Stimulated activated CD4-positive, alpha-beta T cell treated with anti-CD3 and anti-CD28 coated beads, Interleukin-2, amount 100 ng/mL, for 4 hours (primary cell): ENCODE results near the gene ALG8.
"Not testable (repeated sequence)": the region's sequence is repeated elsewhere in the genome, so short reads cannot be mapped to it uniquely, and the experiment has no call there.

ENCODE experiments used
- DNase-seq: peaks from one replicate; pipeline ENCODE4 v3.0.0-alpha.2; 2020; ENCODE audit warnings: low read depth

Gene ALG8

GRCh38 chr11:78071717-78072116 is 67.7 kb downstream of the ALG8 start:
- DNase-seq: no peak

DNA sequence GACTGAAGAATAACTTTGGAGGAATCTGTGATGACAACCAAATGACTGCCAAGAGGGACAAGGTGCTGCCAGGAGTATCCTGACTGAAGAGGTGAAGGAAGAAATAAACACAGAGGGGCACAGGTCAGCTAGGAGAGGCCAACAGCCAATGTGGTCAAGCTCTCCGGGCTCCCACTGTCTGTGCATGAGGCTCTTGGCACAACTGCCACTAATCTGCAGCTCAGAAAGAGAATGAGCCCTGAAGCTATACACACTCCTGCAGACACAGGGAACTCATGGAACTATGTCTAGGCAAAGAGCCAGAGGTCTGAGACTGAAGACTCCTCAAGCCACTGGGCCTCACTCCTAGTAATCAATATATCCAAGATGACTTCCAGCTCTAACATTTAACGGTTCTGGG is 68.8 kb downstream of the ALG8 start:
- DNase-seq: no peak

DNA sequence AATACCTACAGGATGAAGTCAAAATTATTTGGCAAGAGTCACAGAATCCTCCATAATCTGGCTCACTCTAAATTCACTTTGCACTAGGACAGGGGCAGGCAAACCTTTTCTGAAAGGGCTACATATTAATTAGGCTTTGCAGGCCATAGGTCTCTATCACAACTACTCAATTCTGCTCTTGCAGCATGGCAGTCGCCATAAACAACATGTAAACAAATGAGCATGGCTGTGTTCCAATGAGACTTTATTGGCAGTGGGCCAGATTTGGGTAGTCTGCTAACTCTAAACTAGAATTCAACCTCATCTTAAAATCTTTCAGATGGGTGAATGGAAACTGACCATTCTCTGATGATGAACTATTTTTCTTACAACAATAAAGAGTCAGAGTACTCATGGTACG is 70.0 kb downstream of the ALG8 start:
- DNase-seq: no peak

DNA sequence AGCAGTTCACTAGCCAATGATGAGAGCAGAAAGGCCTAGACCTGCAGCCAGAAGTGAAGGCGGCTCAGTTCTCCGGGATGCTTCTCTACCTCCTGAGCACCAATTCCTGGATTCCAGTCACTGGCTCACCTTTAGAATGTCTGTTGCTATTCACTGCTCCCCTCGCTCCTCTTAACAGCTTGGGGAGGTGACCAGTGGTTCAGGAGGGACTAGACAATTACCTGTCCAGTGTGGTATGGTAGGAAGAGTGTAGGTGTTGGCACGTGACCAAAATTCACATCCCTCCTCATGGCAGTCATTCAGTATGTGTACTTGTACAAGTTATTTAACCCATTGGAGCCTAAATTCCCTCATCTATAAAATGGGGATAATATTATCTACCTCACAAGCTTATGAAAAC is 71.7 kb downstream of the ALG8 start:
- no peak for DNase-seq

DNA sequence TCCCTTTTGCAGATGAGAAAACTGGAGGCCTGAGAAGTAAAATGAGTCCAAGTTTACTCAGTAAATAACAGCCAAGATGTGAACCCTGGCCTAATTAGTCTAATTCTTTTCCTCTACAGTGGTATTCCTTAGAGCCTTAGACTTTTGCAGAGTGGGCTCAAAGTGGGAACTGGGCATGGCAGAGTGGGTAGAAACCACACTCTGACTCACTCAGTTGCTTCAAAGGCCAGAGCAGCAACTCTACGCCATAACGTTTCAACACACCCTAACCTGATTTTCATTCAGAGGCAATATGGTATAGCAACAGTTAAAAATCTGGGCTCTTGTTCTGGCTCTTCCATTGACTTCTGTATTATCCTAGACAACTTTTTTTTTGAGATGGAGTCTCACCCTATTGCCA is 73.0 kb downstream of the ALG8 start:
- no peak for DNase-seq

GRCh38 chr11:78065203-78065602 is 74.2 kb downstream of the ALG8 start:
- DNase-seq: no peak

GRCh38 chr11:78063440-78064181 is 75.8 kb downstream of the ALG8 start, which contains the start of gene THRSP:
Gene THRSP, plus strand, starts transcription at chr11:78063861. Its CDS starts 21 bp downstream, at chr11:78063882.
- no peak for DNase-seq

GRCh38 chr11:78062671-78063070 is 76.8 kb downstream of the ALG8 start:
- no peak for DNase-seq

GRCh38 chr11:78061921-78062311 is 77.5 kb downstream of the ALG8 start:
- DNase-seq: no peak

GRCh38 chr11:78061088-78061920 is 78.1 kb downstream of the ALG8 start:
- DNase-seq: no peak

DNA sequence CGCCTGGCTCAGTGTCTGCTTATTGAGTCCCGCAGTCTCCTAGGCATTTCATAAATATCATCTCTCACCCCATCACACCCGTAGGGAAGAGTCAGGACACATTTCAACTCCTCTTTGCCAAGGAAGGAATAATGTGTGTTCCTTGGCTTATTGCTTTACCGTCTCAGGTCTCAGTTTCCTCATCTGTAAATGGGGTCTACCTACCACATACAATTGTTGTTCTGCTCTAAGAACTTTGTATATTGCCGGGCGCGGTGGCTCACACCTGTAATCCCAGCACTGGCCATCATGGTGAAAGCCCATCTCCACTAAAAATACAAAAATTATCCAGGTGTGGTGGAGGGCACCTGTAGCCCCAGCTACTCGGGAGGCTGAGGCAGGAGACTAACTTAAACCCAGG is 78.9 kb downstream of the ALG8 start:
- no peak for DNase-seq

- DNase-seq: not testable (repeated sequence)
Observed at GRCh38 chr11:78059749-78060328, 79.6 kb downstream of the ALG8 start.

- no peak for DNase-seq
Observed at GRCh38 chr11:78057462-78058055, 81.9 kb downstream of the ALG8 start.

GRCh38 chr11:78056093-78056492 is 83.3 kb downstream of the ALG8 start:
- no peak for DNase-seq

DNA sequence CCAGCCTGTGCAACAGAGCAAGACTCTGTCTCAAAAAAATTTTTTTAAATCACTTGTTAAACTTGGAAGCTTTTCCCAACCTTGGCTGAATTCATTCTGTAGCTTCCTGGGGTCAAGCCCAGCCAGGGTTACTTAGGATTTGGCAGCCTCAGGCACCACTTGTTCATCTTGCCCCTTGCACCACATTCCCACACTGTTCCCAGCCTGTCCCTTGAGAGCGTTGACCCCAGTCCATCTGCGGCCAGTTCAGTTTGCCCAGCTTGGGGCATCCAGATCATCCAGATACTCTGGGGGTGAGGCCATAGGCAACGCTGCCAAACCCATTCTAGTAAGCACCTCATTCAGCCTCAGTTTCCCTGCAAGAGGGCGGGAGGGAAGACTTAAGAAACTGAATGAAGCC is 84.5 kb downstream of the ALG8 start:
- no peak for DNase-seq

GRCh38 chr11:78050964-78051831 is 88.2 kb downstream of the ALG8 start:
- no peak for DNase-seq
